NT2/D1 (cell line): ENCODE results near the gene CHML.

Source experiments
- SUZ12 ChIP-seq: IDR thresholded peaks from 2 replicates; pipeline ENCODE4 v1.6.1; 2011; ENCODE audit not compliant: insufficient read length, insufficient read depth; ENCODE audit errors: extremely low read depth
- YY1 ChIP-seq: IDR thresholded peaks from 2 replicates; pipeline ENCODE4 v1.6.1; 2011; ENCODE audit not compliant: insufficient read length, insufficient read depth
- ZNF274 ChIP-seq: IDR thresholded peaks from 2 replicates; pipeline ENCODE4 v1.6.1; 2011; ENCODE audit warnings: mild to moderate bottlenecking, low read depth, low read length

- TF ChIP-seq SUZ12 (no peak), YY1 (no peak), ZNF274 (no peak)
These were observed 11.8 kb upstream of the CHML start, which contains the start of gene WDR64 for GRCh38 chr1:241652012-241652411.
